ENCODE data around the gene DISP3.

DISP3 gene

DNA sequence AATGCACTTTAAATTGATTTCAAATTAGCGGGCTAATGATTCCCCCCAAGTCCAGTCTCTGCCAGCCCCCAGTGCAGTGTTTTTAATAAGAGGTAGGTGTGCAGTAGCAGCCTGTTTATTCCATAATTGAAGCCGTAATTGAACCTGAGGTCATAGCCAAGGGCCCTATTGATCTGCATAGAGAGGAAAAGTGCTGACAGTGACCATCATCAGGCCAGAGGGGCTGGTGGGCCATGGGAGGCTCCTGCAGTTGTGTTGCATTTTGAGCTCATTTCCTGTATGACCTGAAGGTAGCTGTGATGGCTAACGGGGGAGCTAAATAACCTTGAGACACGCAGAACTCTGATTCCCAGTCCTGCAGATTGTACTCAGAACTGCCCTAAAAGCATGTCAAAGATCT, 67.5 kb downstream of the DISP3 start:
- Histone ChIP-seq H3K9ac (ENCODE audit: low read length) (no peak overlapping the region), H4K20me1 (ENCODE audit: insufficient read depth, low read length) (no peaks in the 10 kb centered on the region), H2AFZ (ENCODE audit: low read length) (no peak overlapping the region), H3K4me2 (ENCODE audit: low read length) (no peak overlapping the region), H3K36me3 (ENCODE audit: insufficient read depth, low read length) (no peaks in the 10 kb centered on the region), H3K27ac (ENCODE audit: low read depth, low read length, poor library complexity, severe bottlenecking) (no peak overlapping the region), H3K27me3 (ENCODE audit: insufficient read depth, low read length) (peaks cover 7% of the 10 kb centered on the region; the same call in 1 of the 2 replicates), H3K9me2 (ENCODE audit: low read depth, low read length) (no peaks in the 10 kb centered on the region), H3K4me3 (ENCODE audit: low read depth, low read length, poor library complexity, severe bottlenecking) (no peak overlapping the region), H3F3A (ENCODE audit: insufficient read depth, low read length) (no peaks in the 10 kb centered on the region), H3K9me3 (ENCODE audit: low read length) (no peaks in the 10 kb centered on the region), H3K4me1 (ENCODE audit: insufficient read depth, low read length, severe bottlenecking) (no peaks in the 10 kb centered on the region), H3K79me2 (ENCODE audit: insufficient read depth, low read length) (no peaks in the 10 kb centered on the region)
- no peak for TF ChIP-seq EZH2 (IDR thresholded peaks at IDR 0.05; ENCODE audit: borderline replicate concordance, low read length)
- TF ChIP-seq, protein P1, sequence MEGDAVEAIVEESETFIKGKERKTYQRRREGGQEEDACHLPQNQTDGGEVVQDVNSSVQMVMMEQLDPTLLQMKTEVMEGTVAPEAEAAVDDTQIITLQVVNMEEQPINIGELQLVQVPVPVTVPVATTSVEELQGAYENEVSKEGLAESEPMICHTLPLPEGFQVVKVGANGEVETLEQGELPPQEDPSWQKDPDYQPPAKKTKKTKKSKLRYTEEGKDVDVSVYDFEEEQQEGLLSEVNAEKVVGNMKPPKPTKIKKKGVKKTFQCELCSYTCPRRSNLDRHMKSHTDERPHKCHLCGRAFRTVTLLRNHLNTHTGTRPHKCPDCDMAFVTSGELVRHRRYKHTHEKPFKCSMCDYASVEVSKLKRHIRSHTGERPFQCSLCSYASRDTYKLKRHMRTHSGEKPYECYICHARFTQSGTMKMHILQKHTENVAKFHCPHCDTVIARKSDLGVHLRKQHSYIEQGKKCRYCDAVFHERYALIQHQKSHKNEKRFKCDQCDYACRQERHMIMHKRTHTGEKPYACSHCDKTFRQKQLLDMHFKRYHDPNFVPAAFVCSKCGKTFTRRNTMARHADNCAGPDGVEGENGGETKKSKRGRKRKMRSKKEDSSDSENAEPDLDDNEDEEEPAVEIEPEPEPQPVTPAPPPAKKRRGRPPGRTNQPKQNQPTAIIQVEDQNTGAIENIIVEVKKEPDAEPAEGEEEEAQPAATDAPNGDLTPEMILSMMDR (IDR thresholded peaks at IDR 0.05; ENCODE audit: low read length) = no peak

DNA sequence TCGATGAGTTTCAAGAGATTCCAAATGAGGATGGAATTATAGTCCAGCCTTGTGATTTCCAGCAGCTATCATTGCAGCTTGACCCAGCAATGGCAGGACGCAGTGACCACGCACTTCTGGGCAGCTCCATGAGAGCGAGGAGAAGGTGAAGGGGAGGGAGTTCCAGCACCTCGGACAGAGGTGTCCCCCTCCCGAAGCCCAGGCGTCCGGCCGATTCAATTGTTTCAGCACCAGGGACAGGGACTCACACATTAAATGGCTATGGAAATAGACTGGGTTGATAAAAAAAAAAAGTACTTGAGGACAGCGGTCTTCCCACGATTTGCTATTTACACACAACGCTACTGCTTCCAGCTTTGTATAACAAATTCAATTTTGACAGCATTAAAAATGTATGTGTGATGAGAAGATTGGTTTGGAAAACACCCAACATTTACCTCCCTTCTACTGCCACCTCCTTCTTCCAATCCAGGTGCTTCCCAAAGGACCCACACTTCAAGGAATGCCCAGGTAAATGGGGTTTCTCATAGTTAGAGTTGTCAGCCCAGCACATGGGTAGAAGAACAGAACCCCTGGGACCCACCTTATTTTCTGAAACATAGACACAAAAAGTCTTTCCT, 71.8 kb downstream of the DISP3 start:
- Histone ChIP-seq H3K9me2 (ENCODE audit: low read depth, low read length) (no peaks in the 10 kb centered on the region), H3F3A (ENCODE audit: insufficient read depth, low read length) (no peaks in the 10 kb centered on the region), H3K4me2 (ENCODE audit: low read length) (no peak overlapping the region), H2AFZ (ENCODE audit: low read length) (no peak overlapping the region), H3K9ac (ENCODE audit: low read length) (no peak overlapping the region), H3K27ac (ENCODE audit: low read depth, low read length, poor library complexity, severe bottlenecking) (no peak overlapping the region), H3K4me3 (ENCODE audit: low read depth, low read length, poor library complexity, severe bottlenecking) (no peak overlapping the region), H4K20me1 (ENCODE audit: insufficient read depth, low read length) (no peaks in the 10 kb centered on the region), H3K4me1 (ENCODE audit: insufficient read depth, low read length, severe bottlenecking) (no peaks in the 10 kb centered on the region), H3K36me3 (ENCODE audit: insufficient read depth, low read length) (no peaks in the 10 kb centered on the region), H3K79me2 (ENCODE audit: insufficient read depth, low read length) (no peaks in the 10 kb centered on the region), H3K9me3 (ENCODE audit: low read length) (no peaks in the 10 kb centered on the region), H3K27me3 (ENCODE audit: insufficient read depth, low read length) (no peaks in the 10 kb centered on the region)
- no peak for TF ChIP-seq EZH2 (IDR thresholded peaks at IDR 0.05; ENCODE audit: borderline replicate concordance, low read length)
- TF ChIP-seq, protein P1 (IDR thresholded peaks at IDR 0.05; ENCODE audit: low read length) = no peak

DNA sequence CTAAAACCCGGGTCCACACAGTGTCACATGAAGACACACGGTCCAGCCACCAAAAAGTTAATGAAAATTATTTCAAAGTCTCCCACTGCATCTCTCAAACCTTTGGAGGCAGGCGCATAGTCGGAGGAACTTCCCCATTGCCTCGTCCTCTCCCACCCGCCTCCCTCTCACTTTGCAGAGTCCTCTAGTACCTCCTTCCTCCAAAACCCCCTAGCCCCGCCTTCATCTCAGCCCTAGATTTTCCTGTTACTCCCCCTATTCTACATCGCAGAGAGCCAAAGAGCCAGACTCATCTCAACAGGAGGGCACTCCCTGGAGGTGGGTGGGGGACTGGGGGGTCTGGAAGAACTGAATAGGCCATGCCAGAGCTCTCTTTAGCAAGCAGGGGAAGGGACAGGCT, 79.3 kb downstream of the DISP3 start:
- Histone ChIP-seq H2AFZ (ENCODE audit: low read length) (no peak overlapping the region), H3K9me2 (ENCODE audit: low read depth, low read length) (no peaks in the 10 kb centered on the region), H3F3A (ENCODE audit: insufficient read depth, low read length) (no peaks in the 10 kb centered on the region), H3K36me3 (ENCODE audit: insufficient read depth, low read length) (no peaks in the 10 kb centered on the region), H3K27ac (ENCODE audit: low read depth, low read length, poor library complexity, severe bottlenecking) (no peak overlapping the region), H3K79me2 (ENCODE audit: insufficient read depth, low read length) (no peaks in the 10 kb centered on the region), H3K9me3 (ENCODE audit: low read length) (no peaks in the 10 kb centered on the region), H3K4me2 (ENCODE audit: low read length) (no peak overlapping the region), H3K27me3 (ENCODE audit: insufficient read depth, low read length) (peaks cover 3% of the 10 kb centered on the region; the same call in 1 of the 2 replicates), H4K20me1 (ENCODE audit: insufficient read depth, low read length) (no peaks in the 10 kb centered on the region), H3K9ac (ENCODE audit: low read length) (no peak overlapping the region), H3K4me3 (ENCODE audit: low read depth, low read length, poor library complexity, severe bottlenecking) (no peak overlapping the region), H3K4me1 (ENCODE audit: insufficient read depth, low read length, severe bottlenecking) (no peaks in the 10 kb centered on the region)
- no peak for TF ChIP-seq EZH2 (IDR thresholded peaks at IDR 0.05; ENCODE audit: borderline replicate concordance, low read length)
- TF ChIP-seq, protein P1 (IDR thresholded peaks at IDR 0.05; ENCODE audit: low read length) = no peak

Measured in OCI-LY1 (cell line).